HG02981 (cell line): ENCODE data around the gene PEX10.
A peak's percentile ranks its signal among the peaks of the same experiment; 100 is the strongest.

ENCODE experiments used
- ATAC-seq: cut with Tn5 transposase; IDR thresholded peaks from one replicate; pipeline ENCODE4 v1.9.1; 2021; ENCODE audit warnings: mild to moderate bottlenecking, moderate library complexity; ENCODE audit not compliant: unreplicated experiment

Gene PEX10

DNA sequence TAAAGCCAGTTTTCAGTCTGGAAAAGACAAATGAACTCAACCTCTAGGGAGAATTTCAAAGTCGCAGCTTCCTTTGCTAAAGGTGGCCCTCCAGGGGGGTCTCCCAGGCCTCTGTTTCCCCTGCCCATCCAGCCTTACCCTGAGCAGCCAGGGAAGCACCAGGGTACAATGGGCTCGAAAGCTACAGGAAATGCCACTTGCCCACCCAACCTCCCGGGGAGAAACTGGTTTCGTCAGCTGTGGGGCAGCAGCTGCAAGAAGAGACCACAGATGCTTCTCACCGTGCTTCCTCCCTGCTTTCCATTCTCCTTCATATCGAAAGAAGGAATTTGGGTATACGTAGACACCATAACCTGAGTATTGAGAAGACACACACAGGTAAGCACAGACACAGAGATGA, 22.7 kb downstream of the PEX10 start:
- no peak for ATAC-seq

DNA sequence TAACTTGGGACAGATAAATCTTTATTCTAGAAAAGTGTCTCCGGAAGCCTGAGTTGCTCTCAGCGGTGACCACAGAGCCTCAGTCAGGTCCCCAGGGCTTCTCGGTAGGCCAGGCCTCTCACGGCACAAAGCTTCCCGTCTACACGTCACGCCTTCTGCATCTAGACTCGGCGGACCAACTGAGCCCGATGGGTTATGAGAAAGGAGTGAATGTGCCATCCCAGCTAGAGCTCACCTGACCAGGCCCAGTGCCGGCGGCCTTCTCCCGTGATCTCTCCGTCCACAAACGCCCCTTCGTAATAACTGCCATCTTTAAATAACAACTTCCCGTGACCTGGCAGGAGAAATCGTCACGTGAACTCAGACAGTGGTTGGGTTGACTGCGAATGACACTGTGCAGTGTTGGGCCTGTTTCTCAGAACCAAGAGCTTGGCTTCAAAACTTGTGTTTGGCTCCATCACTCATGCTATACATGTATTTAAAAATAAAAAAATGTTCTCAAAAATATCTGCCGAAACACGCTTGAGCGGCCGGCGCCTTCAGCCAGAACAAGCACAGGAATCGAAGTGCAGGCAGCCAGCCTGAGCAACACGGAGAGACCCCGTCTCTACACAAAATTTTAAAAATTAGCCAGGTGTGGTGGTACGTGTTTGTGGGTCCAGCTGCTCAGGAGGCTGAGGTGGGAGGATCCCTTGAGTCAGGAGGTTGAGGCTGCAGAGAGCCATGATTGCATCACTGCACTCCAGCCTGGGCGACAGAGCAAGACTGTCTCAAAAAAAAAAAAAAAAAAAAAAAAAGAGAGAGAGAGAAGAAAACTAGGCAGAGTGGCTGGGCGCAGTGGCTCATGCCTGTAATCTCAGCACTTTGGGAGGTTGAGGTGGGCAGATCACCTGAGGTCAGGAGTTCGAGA, 24.1 kb downstream of the PEX10 start:
- no peak for ATAC-seq

DNA sequence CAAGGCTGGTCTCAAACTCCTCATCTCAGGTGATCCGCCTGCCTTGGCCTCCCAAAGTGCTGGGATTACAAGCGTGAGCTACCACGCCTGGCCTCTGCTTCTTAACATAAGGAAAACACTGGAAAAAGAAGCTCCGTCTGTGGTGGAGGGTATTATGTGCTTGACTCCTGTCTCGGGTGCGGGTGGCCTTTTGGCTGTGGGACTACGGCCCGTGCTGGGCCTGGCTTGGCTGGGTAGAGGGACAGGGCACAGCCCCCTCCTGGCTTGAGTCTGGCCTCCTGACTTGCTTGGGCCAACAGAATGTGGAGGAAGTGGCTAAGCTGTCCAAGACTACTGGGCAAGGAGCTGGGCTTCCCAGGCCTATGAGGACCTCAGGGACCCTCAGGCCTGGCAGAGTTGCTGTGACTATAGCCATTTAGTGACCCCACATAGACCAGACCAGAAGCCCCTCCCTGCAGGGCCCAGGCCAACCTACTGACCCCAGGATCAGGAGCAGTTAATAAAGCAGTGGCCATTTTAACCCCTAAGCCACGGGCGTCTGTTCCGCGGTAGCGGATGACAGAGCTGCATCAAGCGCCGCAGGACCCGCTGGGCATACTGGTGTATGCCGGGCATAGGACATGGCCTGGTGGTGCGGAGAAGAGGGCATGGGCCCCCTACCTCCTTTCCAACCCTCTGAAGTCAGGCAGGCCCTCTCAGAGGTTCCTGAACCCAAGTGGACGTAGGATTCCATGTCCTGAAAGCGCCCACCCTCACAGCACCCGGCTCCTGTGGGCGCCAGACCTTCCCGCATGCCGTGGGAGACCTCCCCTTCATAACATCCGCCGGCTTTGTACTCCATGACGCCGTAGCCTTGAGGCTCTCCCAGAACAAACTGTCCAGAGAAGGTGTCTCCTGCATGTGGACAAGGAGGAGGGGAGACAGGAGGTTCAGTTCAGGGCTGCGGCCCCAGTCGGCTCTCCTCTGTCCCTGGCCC, 25.4 kb downstream of the PEX10 start:
- no peak for ATAC-seq

DNA sequence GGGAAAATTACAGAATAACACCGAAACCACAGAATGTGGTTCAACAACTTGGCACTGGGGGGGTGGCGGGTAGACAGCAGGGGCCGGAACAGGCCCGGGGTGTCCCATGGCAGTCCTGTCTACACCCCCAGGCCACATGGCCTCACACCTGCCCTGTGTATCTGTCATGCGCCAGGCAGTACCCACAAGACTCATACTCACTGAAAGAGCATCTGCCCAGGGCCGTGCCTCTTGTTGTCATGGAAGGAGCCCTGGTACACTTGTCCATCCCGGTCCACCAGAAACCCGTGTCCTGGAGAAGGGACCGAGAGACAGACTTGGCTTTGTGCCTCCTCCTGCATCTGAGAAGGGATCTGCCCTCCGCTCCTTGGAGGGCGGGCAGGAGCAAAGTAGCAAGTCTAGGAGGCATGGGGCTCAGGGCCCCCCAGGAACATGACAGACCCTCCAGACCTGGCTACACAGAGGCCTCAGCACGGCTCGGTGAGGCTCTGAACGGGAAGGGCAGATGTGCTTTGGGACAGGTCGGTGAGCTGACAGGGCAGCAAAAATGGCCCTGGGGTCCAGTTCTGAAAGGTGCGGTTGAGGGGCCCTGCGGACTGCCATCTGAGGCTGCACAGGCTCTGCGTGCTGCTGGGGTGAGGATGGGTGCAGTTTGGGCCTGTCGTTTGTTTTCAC, 26.6 kb downstream of the PEX10 start:
- ATAC-seq = no peak

DNA sequence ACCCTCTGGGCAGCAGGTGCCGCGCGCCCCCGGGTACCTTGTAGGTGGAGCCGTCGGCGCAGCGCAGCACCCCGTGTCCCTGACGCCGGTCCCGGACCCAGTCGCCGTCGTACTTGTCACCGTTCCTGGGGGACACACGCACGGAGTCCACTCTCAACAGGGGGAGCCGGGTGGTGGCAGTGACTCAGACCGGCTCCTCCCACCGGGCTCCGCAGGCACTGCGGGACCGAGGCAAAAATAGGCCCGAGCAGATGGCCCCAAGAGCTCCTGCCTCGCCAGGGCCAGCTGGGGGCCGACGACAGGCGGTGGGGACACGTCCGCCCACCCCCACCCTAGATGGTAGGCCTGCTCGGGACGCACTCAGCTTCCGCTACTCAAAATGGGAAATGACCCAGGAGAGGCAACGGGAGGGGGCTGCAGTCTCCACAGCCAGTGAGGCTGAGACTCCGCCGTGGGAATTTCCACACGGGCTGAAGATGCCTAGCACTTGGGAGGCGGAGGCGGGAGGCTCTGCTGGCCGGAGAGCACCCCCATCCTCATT, 27.4 kb downstream of the PEX10 start:
- no peak for ATAC-seq

DNA sequence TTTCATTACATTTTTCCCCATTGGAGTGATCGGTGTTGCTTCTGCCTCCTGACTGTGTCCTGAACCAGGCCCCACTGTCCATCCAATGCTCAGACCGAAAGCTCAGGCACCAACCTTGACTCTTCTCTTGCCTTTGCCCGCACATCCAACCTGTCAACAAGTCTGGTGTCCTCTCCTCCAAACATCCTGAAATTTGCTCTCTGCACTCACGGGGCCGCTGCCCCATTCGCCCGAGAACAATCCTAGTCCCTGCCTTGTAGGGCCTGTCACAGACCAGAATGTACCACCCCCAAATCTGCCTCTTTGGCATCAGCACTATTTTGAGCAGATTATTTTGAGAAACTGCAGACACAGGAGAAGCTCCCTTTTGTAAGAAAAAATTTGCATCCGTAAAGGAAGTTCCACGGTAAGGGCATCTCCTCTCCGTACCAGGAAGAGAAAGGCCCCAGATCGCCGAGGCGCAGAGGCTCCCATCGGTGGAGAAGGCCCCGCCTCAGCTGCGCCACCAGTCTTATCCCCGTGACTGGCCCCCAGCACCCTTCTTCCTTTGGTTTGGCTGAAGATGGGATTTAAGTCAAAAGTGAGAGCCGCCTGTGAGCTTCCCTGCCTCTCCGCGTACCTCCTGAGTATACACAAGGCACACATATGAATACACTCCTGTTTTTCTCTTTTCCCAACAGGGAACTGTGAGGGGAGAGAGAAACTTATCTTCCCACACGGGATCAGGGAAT, 28.1 kb downstream of the PEX10 start:
- ATAC-seq = no peak

DNA sequence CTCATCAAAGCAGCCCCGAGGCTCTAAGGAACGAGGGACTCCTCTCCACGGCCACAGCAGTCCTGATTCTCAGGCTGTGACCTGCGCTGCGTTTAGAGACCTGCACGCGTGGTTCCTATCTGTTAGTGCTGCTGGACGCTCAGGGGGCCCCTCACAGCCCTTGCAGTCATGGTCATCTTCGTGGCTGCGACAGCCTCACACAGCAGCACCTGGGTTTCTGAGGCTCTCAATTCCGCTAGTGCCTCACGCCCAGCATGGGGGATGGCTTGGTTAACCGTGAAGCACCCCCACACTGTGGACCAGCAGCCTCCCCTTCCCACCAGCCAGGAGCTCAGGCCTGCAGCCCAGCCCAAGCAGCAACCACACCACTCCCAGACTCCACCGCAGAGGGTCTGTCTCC, 28.8 kb downstream of the PEX10 start:
- ATAC-seq = no peak

DNA sequence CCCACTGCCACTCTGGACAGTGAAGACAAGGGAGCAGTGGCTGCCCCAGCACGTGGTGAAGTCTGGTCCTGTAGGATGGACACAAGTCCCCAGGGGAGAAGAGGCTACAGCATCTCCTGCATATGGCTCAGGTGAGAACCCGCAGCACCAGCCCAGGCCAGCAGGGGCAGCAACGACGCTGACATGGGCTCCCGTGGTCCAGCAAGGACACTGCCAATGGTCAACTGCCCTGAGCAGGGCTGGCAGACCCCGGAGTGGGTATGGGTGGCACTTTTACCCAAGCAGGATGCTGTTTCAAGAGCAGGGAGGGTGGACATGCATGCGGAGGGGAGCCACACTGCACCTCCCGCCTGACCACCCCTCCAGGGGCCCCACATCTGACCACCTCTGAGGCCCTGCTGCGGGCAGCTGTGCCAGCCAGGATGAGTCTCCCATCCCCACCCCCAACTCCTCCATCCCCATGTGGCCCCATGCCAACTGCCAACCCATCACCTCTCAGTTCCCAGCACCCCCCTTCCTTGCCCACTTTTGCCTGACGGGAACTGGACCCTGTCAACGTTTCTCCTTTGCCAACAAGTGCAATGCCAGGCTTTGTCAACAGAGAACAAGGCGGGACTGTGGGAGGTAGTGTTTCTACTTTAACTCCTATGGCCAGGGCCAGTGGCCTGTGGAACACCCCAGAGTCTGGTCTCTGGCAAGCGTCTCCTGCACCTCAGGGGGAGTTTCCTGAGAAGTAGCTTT, 29.6 kb downstream of the PEX10 start:
- no peak for ATAC-seq

DNA sequence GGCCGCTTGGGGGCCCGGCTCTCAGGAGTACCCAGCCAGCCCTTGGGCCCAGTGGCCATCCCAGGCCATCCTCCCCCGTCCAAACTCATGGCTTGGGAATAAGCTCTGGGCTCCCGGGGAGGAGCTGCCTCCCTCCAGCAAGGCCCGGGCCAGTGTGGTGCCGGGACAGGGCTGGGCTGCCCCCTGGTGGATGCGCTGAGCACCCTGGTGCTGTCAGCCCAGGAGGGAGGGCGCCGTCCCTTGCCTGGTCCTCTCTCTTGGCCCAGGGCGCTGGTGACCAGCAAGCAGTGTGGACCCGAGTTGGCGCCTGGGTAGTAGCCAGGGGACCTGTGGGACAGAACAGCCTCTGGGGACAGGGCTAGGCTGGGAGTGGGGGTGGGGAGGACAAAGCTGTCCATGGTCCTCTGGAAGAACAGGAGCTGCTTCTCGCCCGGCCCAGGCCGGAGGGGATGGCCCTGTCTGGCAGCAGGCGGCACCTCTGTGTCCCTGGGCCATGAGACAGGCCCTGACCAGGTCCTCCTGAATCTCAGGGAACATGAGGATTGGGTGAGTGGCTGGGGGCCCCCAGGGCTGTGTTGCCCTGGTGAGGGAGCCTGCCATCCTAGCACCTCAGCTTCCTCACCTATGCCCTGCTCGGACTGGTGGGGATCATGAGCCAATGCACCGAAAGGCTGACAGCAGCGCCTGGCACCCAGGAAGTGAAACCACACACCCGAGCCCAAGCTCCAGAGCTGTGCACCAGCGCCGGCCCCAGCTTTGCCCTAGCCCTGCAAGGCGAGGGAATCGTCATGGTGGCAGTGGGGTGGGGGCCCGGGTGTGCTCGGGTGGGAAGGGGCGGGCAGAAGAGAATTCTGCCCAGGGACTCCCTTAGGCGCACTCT, 30.4 kb downstream of the PEX10 start:
- ATAC-seq = peak; percentile 64

DNA sequence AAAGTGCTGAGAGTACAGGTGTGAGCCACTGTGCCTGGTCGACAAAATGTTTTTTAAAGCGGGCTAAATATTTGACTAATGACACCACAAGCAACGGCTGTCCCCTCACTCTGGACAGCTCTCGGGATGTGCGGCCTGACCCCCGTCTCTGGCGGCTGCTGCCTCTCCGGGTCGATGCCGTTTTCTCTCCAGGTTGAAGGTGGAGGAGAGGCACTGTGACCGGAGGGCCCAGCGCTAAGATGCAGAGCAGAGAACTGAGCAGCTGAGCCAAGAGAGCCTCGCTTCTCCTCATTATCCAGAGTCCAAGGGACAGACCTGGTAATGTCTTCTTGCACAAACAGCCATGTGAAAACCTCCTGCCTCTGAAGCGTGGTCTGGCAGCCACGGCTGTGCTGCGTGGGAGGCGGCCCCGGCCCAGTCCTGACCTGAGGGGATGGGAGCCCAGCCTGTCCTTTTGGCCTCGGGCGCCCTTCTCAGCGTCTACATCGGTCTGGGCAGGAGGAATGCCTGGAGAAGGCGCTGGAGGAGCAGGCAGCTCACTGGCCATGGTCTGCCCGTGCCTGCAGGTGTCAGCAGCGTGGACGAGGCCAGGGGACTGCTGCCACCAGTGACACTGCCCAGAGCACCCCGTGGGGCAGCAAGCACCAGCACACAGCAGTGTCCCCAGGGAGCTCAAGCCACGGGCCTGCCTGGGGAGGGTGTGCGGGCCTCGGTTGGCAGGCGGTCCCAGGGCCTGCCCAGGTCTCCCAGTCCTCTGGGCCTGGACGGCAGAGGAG, 31.4 kb downstream of the PEX10 start:
- ATAC-seq = no peak

DNA sequence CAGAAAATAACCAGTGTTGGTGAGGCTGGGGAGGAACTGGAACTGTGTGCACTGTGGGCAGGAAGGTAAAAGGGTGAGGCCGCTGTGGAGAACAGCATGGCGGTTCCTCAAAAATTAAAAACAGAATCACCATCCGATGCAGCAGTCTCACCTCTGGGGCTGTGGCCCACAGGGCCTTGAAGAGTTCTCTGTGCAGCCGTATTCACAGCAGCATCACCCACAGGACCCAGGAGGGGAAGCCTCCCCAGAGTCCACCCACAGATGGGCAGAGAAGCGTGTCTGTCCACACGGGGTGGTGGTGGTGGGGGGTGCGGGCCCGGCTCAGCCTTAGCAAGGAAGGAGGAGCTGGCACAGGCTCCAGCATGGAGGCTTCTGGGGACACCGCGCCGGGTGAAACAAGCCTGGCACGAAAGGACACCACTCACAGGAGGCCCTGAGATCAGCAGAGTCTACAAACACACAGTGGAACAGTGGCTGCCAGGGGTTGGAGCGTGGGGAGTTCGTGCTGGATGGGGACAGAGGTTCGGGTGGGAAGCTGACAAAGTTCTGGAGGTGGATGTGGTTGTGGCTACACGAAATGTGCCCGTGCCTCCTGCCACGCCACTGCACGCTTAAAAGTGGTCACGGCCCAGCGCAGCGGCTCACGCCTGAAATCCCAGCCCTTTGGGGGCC, 32.5 kb downstream of the PEX10 start:
- ATAC-seq = no peak

DNA sequence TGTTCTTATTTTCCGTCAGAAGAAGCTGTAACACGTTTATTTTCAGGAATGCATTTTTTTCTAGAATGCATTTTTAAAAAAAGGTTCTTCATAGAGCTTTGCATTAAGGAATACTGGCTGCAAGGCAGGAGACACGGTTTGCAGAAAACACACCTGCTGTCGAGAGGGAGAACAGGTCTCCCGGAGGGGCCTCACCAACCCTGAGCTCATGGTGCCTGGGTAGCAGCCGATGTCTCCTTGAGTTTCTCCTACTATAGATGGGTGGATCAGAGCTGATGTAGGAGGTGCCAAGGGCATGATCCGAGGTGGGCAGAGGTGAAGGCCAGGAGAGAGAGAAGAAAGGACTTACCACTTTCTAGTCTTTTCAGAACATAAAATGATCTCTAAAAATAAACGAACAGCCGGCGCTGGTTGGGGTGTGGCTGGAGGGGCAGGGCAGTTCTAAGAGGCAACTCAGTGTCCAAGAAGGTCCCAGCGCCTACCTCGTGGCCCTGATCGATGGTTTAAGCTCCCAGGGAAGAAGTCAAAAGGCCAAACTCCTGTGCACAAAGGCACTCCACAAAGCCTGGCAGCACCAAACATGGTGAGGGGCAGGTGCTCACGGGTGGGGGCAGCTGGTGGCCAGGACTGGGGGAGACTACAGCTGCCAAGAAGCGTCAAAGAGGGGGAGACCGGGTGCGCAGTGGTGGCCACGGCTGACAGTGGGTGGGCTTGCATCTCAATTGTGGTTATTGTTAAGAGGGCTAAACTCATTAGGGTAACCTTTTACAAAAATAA, 33.2 kb downstream of the PEX10 start:
- no peak for ATAC-seq

DNA sequence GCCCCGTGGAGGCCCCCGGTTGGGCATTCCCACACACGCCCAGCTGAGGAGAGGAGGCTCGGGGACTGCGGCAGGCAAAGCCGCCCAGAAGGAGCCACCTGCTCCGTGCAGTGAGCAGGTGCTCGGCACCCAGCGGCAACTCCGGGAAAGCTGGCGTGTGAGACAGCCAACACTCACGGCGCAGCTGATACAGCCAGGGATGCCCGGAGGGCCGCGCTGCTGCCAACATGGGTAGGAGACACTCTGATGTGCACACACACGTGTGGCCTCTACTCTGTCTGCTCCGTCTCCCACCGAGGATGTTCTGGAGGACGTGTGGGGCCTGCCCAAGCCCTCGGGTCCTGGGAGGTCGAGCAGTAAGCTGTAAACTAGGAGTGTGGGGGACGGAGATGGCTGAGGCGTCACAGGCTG, 33.9 kb downstream of the PEX10 start:
- no peak for ATAC-seq

DNA sequence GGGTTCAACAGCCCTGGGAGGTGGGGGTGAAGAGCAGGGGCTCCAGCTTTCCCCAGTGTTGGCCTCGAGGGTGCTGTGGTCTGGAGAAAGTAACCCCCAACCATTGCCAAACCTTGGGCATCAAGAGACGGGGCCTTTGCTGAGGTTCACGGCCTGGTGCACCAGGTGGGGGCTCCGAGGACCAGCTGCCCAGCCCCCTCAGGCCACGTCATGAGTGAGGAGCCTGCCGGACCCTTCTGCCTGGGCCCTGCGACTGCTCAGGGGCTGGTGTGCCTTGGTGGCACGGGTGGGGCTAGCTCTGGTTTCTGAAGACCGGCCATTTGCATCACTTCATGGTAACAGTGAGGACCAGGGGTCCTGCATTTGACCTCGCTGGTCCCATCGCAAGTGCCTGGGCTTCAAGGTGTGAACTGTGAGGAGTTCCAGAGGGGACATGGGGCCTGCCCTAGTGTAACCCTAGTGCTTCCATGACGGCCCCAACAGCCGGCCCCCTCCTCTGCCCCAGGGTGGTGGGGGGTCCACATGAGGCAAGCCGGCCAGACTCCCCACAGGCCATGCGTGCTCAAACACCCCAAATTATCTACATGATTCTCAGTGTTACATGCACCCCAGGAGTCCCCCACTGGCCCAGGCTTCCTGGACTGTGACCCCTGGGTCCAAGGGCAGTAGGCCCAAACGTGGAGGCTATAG, 34.5 kb downstream of the PEX10 start:
- ATAC-seq = no peak

DNA sequence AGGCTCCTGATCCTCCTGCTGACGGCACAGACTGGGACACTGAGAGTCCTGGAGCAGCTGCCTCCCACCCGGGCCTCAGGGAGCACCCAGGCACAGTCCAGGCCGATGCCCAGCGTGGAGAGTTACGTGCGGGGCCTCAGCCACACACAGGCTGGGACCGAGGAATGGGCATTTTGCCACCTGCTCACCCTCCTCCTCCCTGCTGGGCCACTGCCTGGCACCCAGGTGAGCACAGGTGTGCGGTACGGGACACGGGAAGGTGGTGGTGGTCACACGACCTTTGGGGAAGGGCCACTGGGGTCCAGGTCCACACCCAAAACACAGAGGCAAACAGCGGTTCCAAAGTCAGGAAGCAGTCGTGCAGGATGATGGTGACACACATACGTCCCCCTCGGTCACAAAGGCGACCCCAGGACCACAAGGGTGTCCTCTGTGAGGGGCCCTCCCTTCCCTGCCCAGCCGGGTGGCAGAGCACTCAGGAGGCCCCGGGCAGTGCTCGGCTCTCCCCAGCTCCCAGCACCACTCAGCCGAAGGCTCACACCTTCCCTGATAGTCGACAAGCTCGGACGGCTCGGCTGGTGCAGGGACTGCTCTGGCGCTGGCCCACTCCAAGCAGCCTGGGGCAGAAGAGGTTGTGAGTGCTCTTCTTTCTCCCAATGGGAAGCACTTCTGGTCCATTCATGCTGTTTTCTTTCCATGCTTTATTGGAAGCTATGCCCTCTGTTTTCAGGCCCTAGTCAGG, 35.3 kb downstream of the PEX10 start:
- ATAC-seq = no peak
